ENCODE data around the gene GPR68.

GPR68 gene

GRCh38 chr14:91257328-91258010 lies 13.0 kb upstream of the GPR68 start:
- Histone ChIP-seq H3K79me2 (no peaks in the 10 kb centered on the region), H3K4me1 (peaks cover 19% of the 10 kb centered on the region), H3K27me3 (ENCODE audit: control insufficient read depth, insufficient read depth, low read length) (no peaks in the 10 kb centered on the region), H3K9me3 (ENCODE audit: control insufficient read depth, low read length) (no peaks in the 10 kb centered on the region), H3K4me3 (ENCODE audit: low read depth, low read length) (no peak overlapping the region), H3K36me3 (ENCODE audit: control insufficient read depth, insufficient read depth, low read length) (no peaks in the 10 kb centered on the region), H3K4me2 (ENCODE audit: low read length) (no peak overlapping the region), H2AFZ (peak overlapping the region; percentile 71), H3K27ac (no peak overlapping the region), H3K9ac (no peak overlapping the region)
- no peak for TF ChIP-seq CTCF (IDR thresholded peaks at IDR 0.05)

- H3K79me2 ChIP-seq, result no peaks in the 10 kb centered on the region
- no peak overlapping the region for H3K9ac ChIP-seq
- no peak overlapping the region for H2AFZ ChIP-seq
- no peaks in the 10 kb centered on the region for H3K9me3 ChIP-seq (ENCODE audit: control insufficient read depth, low read length)
- H3K4me1 ChIP-seq, result peaks cover 19% of the 10 kb centered on the region
- no peak overlapping the region for H3K4me3 ChIP-seq (ENCODE audit: low read depth, low read length)
- no peak overlapping the region for H3K4me2 ChIP-seq (ENCODE audit: low read length)
- no peaks in the 10 kb centered on the region for H3K27me3 ChIP-seq (ENCODE audit: control insufficient read depth, insufficient read depth, low read length)
- TF ChIP-seq CTCF (IDR thresholded peaks at IDR 0.05), result no peak
- H3K36me3 ChIP-seq (ENCODE audit: control insufficient read depth, insufficient read depth, low read length), result no peaks in the 10 kb centered on the region
- H3K27ac ChIP-seq, result no peak overlapping the region
Measured at GRCh38 chr14:91256661-91257060, 12.2 kb upstream of the GPR68 start.

- H3K4me1 ChIP-seq, result peaks cover 19% of the 10 kb centered on the region
- no peak overlapping the region for H3K27ac ChIP-seq
- peak; percentile 45 for TF ChIP-seq CTCF (IDR thresholded peaks at IDR 0.05)
- no peaks in the 10 kb centered on the region for H3K79me2 ChIP-seq
- no peak overlapping the region for H3K4me2 ChIP-seq (ENCODE audit: low read length)
- no peaks in the 10 kb centered on the region for H3K9me3 ChIP-seq (ENCODE audit: control insufficient read depth, low read length)
- H3K36me3 ChIP-seq (ENCODE audit: control insufficient read depth, insufficient read depth, low read length), result no peaks in the 10 kb centered on the region
- H2AFZ ChIP-seq, result peak overlapping the region; percentile 39
- no peak overlapping the region for H3K9ac ChIP-seq
- no peak overlapping the region for H3K4me3 ChIP-seq (ENCODE audit: low read depth, low read length)
- no peaks in the 10 kb centered on the region for H3K27me3 ChIP-seq (ENCODE audit: control insufficient read depth, insufficient read depth, low read length)
Measured at GRCh38 chr14:91255026-91255695, 10.7 kb upstream of the GPR68 start.

GRCh38 chr14:91254461-91254860 lies 10.0 kb upstream of the GPR68 start:
- H3K27ac ChIP-seq, result no peak overlapping the region

More at GRCh38 chr14:91254461-91254860, 10.0 kb upstream of the GPR68 start:
- no peaks in the 10 kb centered on the region for H3K27me3 ChIP-seq (ENCODE audit: control insufficient read depth, insufficient read depth, low read length)
- no peak overlapping the region for H3K9ac ChIP-seq
- no peak overlapping the region for H3K4me3 ChIP-seq (ENCODE audit: low read depth, low read length)
- H3K36me3 ChIP-seq (ENCODE audit: control insufficient read depth, insufficient read depth, low read length), result no peaks in the 10 kb centered on the region
- H3K4me1 ChIP-seq, result peaks cover 19% of the 10 kb centered on the region
- H3K79me2 ChIP-seq, result no peaks in the 10 kb centered on the region
- H3K9me3 ChIP-seq (ENCODE audit: control insufficient read depth, low read length), result no peaks in the 10 kb centered on the region
- H2AFZ ChIP-seq, result peak overlapping the region; percentile 95
- H3K4me2 ChIP-seq (ENCODE audit: low read length), result no peak overlapping the region
- TF ChIP-seq CTCF (IDR thresholded peaks at IDR 0.05), result no peak

Data from parathyroid adenoma (tissue), 2 donors.